ENCODE data around the gene APOLD1.

GRCh38 chr12:12784116-12784515, 1.3 kb upstream of the APOLD1 start:
- no peak for TF ChIP-seq CTCF (optimal IDR thresholded peaks at IDR 0.05 in 1 of 3, IDR thresholded peaks at IDR 0.05 in 1 of 3, conservative IDR thresholded peaks at IDR 0.05 in 1 of 3; ENCODE audit: extremely low read depth in 1 of 3, insufficient read depth in 2 of 3, low read length in 3 of 3)
- TF ChIP-seq EZH2 (IDR thresholded peaks at IDR 0.05; ENCODE audit: low read length) = no peak
